K562 (cell line): Measurements from ENCODE around the gene SETD1B. TPM values are rescaled to one million over a fixed set of nuclear protein-coding genes. Genes with fewer than 3 reads are reported as not detected.

ENCODE experiments used
- ELF1 ChIP-seq: fragments of 200-800 bp; sonication (Bioruptor generic); IDR thresholded peaks from 2 replicates; pipeline ENCODE4 v1.6.1; 2016; ENCODE audit warnings: missing genetic modification characterization, missing compliant biosample characterization
- EP300 ChIP-seq: IDR thresholded peaks from 2 replicates; pipeline ENCODE4 v1.6.1; 2012; ENCODE audit warnings: low read length, improper control_type of control experiment
- FOSL1 ChIP-seq: fragments of 200-800 bp; sonication (Bioruptor generic); conservative IDR thresholded peaks from 2 replicates; pipeline ENCODE4 v1.6.1; 2016; ENCODE audit warnings: missing genetic modification characterization, missing compliant biosample characterization
- HMG20B ChIP-seq: fragments of 250-450 bp; sonication (Bioruptor Pico); IDR thresholded peaks from 2 replicates; pipeline ENCODE4 v1.5.0; 2021; ENCODE audit warnings: mild to moderate bottlenecking
- MCM5 ChIP-seq: fragments of 450-650 bp; IDR thresholded peaks from 2 replicates; pipeline ENCODE4 v1.6.1; 2016; ENCODE audit warnings: low read depth
- NCOA1 ChIP-seq: fragments of 450-650 bp; IDR thresholded peaks from 2 replicates; pipeline ENCODE4 v1.6.1; 2016; ENCODE audit warnings: low read depth
- NR3C1 ChIP-seq: sonication (generic); formaldehyde crosslinking; IDR thresholded peaks from 2 replicates; pipeline ENCODE4 v1.8.1; 2022; ENCODE audit warnings: missing genetic modification reagents
- POLR2G ChIP-seq: fragments of 200-400 bp; formaldehyde crosslinking; IDR thresholded peaks from 2 replicates; pipeline ENCODE4 v1.6.1; 2017; ENCODE audit warnings: low read depth, mild to moderate bottlenecking, antibody characterized with exemption, low read length, moderate library complexity
- SRSF9 ChIP-seq: fragments of 200-400 bp; formaldehyde crosslinking; IDR thresholded peaks from 2 replicates; pipeline ENCODE4 v1.6.1; 2017; ENCODE audit warnings: low read depth, low read length, borderline replicate concordance
- TBL1XR1 ChIP-seq, 2 experiments: IDR thresholded peaks; 2 replicates each; pipeline ENCODE4 v1.6.1; 2012; ENCODE audit warnings: improper control_type of control experiment in 2 of 2, low read length in 2 of 2, mild to moderate bottlenecking in 1 of 2
- ZFP1 ChIP-seq: fragments of 450-650 bp; formaldehyde crosslinking; IDR thresholded peaks from 2 replicates; pipeline ENCODE4 v1.4.0; 2020; ENCODE audit warnings: mild to moderate bottlenecking, mixed read lengths
- ZFX ChIP-seq: sonication (generic); formaldehyde crosslinking; IDR thresholded peaks from 2 replicates; pipeline ENCODE4 v1.8.0; 2022; ENCODE audit warnings: mild to moderate bottlenecking, missing genetic modification reagents, moderate library complexity
- ZNF197 ChIP-seq: fragments of 200-800 bp; sonication (Bioruptor generic); IDR thresholded peaks from 2 replicates; pipeline ENCODE4 v1.6.1; 2016; ENCODE audit warnings: low read depth, missing genetic modification characterization, missing compliant biosample characterization
- ZNF274 ChIP-seq: IDR thresholded peaks from 2 replicates; pipeline ENCODE4 v1.6.1; 2011; ENCODE audit warnings: low read depth, mild to moderate bottlenecking, low read length, moderate library complexity, borderline replicate concordance
- polyA plus RNA-seq, 8 experiments: library from polyadenylated mRNA; depleted of rRNA in 4 of 8; stranded (reverse) in 5 of 8; unstranded in 3 of 8; fragments of >200 nt; fragmentation: Nextera tagmentation in 2 of 8; fragmentation: Illumina TruSeq in 1 of 8; extraction: Ambion mirVana in 2 of 8; extraction: Trizol in 1 of 8; gene quantifications; 2 replicates each; pipeline versions ENCODE4 v1.2.1 to v1.2.3, GENCODE V29; 2011 to 2014; ENCODE audit warnings: inconsistent platforms in 1 of 8, missing spikeins in 1 of 8
- total RNA-seq, 7 experiments: library from RNA; depleted of rRNA in 6 of 7; stranded (reverse); fragments of >200 nt in 6 of 7; fragmentation: Illumina TruSeq in 2 of 7; extraction: Trizol in 2 of 7; gene quantifications; 2 replicates each; pipeline versions ENCODE4 v1.2.1 to v1.2.3, GENCODE V29; 2011 to 2021; ENCODE audit warnings: low replicate concordance in 1 of 7
- TF ChIP-seq, protein P1 (sequence below): fragments of 250-450 bp; sonication (Bioruptor Pico); IDR thresholded peaks from 2 replicates; pipeline ENCODE4 v1.4.0; 2020
- TF ChIP-seq, protein P2 (sequence below), 2 experiments: fragments of 450-650 bp; IDR thresholded peaks; 2 replicates each; pipeline ENCODE4 v1.6.1; 2018; ENCODE audit warnings: mild to moderate bottlenecking in 2 of 2, low read depth in 1 of 2; ENCODE audit not compliant: partially characterized antibody in 2 of 2
- TF ChIP-seq, protein P3 (sequence below): fragments of 450-650 bp; IDR thresholded peaks from 2 replicates; pipeline ENCODE4 v1.6.1; 2017; ENCODE audit warnings: antibody characterized with exemption

The SETD1B gene
- total and polyA plus RNA-seq, 9 of the 15 experiments (the other 6 are each of a cell fraction or from before 2014, with no cell fraction given) = 0.48 to 26.6 (median 2.3) TPM

DNA sequence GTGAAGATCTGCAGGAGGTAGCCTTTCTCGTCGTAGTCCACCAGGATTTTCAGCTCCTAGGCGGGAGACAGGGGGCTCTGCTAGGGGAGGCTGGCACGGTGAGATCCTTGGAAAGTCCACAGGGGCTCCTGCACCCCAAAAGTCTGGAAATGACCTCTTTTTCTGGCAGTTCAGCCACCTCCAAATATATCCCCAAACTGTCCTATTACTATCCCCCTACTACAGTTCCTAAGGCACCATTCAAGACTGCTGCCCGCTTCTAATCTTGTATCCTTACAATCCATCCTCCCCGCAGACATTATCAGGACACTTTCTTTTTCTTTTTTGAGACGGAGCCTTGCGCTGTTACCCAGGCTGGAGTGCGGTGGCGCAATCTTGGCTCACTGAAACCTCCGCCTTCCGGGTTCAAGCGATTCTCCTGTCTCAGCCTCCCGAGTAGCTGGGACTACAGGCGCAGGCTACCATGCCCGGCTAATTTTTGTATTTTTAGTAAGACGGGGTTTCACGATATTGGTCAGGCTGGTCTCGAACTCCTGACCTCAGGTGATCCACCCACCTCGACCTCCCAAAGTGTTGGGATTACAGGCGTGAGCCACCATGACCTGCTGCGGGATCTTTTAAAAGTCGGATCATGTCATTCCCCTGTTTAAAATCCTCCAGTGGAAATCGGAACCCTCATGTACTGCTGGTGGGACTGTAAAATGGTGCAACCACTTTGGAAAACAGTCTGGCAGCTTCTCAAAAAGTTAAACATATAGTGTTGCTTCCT lies 36.4 kb downstream of the SETD1B start (continued):
- TF ChIP-seq, protein P1, sequence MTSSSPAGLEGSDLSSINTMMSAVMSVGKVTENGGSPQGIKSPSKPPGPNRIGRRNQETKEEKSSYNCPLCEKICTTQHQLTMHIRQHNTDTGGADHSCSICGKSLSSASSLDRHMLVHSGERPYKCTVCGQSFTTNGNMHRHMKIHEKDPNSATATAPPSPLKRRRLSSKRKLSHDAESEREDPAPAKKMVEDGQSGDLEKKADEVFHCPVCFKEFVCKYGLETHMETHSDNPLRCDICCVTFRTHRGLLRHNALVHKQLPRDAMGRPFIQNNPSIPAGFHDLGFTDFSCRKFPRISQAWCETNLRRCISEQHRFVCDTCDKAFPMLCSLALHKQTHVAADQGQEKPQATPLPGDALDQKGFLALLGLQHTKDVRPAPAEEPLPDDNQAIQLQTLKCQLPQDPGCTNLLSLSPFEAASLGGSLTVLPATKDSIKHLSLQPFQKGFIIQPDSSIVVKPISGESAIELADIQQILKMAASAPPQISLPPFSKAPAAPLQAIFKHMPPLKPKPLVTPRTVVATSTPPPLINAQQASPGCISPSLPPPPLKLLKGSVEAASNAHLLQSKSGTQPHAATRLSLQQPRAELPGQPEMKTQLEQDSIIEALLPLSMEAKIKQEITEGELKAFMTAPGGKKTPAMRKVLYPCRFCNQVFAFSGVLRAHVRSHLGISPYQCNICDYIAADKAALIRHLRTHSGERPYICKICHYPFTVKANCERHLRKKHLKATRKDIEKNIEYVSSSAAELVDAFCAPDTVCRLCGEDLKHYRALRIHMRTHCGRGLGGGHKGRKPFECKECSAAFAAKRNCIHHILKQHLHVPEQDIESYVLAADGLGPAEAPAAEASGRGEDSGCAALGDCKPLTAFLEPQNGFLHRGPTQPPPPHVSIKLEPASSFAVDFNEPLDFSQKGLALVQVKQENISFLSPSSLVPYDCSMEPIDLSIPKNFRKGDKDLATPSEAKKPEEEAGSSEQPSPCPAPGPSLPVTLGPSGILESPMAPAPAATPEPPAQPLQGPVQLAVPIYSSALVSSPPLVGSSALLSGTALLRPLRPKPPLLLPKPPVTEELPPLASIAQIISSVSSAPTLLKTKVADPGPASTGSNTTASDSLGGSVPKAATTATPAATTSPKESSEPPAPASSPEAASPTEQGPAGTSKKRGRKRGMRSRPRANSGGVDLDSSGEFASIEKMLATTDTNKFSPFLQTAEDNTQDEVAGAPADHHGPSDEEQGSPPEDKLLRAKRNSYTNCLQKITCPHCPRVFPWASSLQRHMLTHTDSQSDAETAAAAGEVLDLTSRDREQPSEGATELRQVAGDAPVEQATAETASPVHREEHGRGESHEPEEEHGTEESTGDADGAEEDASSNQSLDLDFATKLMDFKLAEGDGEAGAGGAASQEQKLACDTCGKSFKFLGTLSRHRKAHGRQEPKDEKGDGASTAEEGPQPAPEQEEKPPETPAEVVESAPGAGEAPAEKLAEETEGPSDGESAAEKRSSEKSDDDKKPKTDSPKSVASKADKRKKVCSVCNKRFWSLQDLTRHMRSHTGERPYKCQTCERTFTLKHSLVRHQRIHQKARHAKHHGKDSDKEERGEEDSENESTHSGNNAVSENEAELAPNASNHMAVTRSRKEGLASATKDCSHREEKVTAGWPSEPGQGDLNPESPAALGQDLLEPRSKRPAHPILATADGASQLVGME (CRISPR knock-in tag) = no peak
- no peak for TF ChIP-seq NR3C1 (CRISPR knock-in tag)
- no peak for TF ChIP-seq ZNF274
- TF ChIP-seq MCM5 = no peak
- no peak for TF ChIP-seq ZFP1 (CRISPR knock-in tag)
- peak; percentile 76 for TF ChIP-seq ELF1
- no peak for TF ChIP-seq NCOA1
- TF ChIP-seq ZNF197 (CRISPR knock-in tag) = no peak
- TF ChIP-seq SRSF9 = no peak
- TF ChIP-seq FOSL1 (tag) = 0 out of 2 replicates have a peak, but pooled peaks have one; percentile 17
- TF ChIP-seq EP300 = no peak
- no peak for TF ChIP-seq POLR2G
- peak; percentile 9; the same call in 1 of the 2 replicates for TF ChIP-seq ZFX
- TF ChIP-seq, protein P2, sequence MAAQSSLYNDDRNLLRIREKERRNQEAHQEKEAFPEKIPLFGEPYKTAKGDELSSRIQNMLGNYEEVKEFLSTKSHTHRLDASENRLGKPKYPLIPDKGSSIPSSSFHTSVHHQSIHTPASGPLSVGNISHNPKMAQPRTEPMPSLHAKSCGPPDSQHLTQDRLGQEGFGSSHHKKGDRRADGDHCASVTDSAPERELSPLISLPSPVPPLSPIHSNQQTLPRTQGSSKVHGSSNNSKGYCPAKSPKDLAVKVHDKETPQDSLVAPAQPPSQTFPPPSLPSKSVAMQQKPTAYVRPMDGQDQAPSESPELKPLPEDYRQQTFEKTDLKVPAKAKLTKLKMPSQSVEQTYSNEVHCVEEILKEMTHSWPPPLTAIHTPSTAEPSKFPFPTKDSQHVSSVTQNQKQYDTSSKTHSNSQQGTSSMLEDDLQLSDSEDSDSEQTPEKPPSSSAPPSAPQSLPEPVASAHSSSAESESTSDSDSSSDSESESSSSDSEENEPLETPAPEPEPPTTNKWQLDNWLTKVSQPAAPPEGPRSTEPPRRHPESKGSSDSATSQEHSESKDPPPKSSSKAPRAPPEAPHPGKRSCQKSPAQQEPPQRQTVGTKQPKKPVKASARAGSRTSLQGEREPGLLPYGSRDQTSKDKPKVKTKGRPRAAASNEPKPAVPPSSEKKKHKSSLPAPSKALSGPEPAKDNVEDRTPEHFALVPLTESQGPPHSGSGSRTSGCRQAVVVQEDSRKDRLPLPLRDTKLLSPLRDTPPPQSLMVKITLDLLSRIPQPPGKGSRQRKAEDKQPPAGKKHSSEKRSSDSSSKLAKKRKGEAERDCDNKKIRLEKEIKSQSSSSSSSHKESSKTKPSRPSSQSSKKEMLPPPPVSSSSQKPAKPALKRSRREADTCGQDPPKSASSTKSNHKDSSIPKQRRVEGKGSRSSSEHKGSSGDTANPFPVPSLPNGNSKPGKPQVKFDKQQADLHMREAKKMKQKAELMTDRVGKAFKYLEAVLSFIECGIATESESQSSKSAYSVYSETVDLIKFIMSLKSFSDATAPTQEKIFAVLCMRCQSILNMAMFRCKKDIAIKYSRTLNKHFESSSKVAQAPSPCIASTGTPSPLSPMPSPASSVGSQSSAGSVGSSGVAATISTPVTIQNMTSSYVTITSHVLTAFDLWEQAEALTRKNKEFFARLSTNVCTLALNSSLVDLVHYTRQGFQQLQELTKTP (IDR thresholded peaks at IDR 0.05; ENCODE audit: low read depth in 1 of 2, partially characterized antibody in 2 of 2) = peak in 1 of 2 experiments; percentile 48
- TF ChIP-seq, protein P3, sequence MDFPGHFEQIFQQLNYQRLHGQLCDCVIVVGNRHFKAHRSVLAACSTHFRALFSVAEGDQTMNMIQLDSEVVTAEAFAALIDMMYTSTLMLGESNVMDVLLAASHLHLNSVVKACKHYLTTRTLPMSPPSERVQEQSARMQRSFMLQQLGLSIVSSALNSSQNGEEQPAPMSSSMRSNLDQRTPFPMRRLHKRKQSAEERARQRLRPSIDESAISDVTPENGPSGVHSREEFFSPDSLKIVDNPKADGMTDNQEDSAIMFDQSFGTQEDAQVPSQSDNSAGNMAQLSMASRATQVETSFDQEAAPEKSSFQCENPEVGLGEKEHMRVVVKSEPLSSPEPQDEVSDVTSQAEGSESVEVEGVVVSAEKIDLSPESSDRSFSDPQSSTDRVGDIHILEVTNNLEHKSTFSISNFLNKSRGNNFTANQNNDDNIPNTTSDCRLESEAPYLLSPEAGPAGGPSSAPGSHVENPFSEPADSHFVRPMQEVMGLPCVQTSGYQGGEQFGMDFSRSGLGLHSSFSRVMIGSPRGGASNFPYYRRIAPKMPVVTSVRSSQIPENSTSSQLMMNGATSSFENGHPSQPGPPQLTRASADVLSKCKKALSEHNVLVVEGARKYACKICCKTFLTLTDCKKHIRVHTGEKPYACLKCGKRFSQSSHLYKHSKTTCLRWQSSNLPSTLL = no peak
- no peak for TF ChIP-seq HMG20B (CRISPR knock-in tag)
- no peak for TF ChIP-seq TBL1XR1 (IDR thresholded peaks at IDR 0.05; ENCODE audit: low read length in 2 of 2)
